ENCODE data around the gene PKHD1. TPM values are rescaled to one million over a fixed set of nuclear protein-coding genes. Genes with fewer than 3 reads are reported as not detected.

PKHD1 gene
- total RNA-seq, 2 donors from 2014 or later, result 33.3 to 53.4 TPM

- TF ChIP-seq POLR2A (IDR thresholded peaks at IDR 0.05), result no peak
- TF ChIP-seq, protein P1, sequence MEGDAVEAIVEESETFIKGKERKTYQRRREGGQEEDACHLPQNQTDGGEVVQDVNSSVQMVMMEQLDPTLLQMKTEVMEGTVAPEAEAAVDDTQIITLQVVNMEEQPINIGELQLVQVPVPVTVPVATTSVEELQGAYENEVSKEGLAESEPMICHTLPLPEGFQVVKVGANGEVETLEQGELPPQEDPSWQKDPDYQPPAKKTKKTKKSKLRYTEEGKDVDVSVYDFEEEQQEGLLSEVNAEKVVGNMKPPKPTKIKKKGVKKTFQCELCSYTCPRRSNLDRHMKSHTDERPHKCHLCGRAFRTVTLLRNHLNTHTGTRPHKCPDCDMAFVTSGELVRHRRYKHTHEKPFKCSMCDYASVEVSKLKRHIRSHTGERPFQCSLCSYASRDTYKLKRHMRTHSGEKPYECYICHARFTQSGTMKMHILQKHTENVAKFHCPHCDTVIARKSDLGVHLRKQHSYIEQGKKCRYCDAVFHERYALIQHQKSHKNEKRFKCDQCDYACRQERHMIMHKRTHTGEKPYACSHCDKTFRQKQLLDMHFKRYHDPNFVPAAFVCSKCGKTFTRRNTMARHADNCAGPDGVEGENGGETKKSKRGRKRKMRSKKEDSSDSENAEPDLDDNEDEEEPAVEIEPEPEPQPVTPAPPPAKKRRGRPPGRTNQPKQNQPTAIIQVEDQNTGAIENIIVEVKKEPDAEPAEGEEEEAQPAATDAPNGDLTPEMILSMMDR (IDR thresholded peaks at IDR 0.05), result no peak
- Histone ChIP-seq H3K4me3 (no peak overlapping the region), H3K27me3 (no peaks in the 10 kb centered on the region), H3K36me3 (replicated peaks in 1 of 2; ENCODE audit: insufficient read depth in 1 of 2, low read depth in 2 of 2) (no peaks in the 10 kb centered on the region), H3K9me3 (no peaks in the 10 kb centered on the region), H3K4me1 (no peaks in the 10 kb centered on the region), H3K27ac (no peak overlapping the region)
- intact Hi-C loops (cut with DNase I), result no loop called here
- DNase-seq (no peak), ATAC-seq (no peak)
- WGBS, 2 donors, result 59 to 60% methylated on average over 4 of the region's 4 CpGs
Observed at GRCh38 chr6:51839726-51840374, 247.6 kb downstream of the PKHD1 start.

DNA sequence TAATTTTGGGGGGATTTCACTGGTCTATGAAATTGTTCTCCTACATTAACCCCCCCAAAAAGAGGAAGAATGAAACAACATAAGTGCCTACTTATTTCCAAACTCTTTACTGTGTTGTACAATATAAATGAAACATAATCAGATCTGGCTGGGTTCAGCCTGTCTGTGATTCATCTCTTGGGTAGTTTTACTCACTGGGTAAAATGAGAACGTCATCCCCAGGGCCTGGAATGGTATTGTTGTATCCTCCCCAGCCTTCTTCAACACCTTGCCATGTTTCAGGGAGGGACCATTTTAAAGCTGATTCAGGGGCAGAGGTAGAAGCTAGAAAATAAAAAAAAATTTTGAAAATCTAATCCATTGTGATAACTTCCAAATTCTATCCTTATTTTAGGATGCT, 256.7 kb downstream of the PKHD1 start:
- Histone ChIP-seq H3K36me3 (replicated peaks in 1 of 2; ENCODE audit: insufficient read depth in 1 of 2, low read depth in 2 of 2) (no peaks in the 10 kb centered on the region), H3K27ac (no peak overlapping the region), H3K4me3 (no peak overlapping the region), H3K9me3 (no peaks in the 10 kb centered on the region), H3K27me3 (no peaks in the 10 kb centered on the region), H3K4me1 (no peaks in the 10 kb centered on the region)
- 57 to 62% methylated on average over 1 of the region's 1 CpG for WGBS, 2 donors
- TF ChIP-seq, protein P1 (IDR thresholded peaks at IDR 0.05), result no peak
- no peak for TF ChIP-seq POLR2A (IDR thresholded peaks at IDR 0.05)
- ATAC-seq (no peak), DNase-seq (no peak)
- intact Hi-C loops (cut with DNase I), result no loop called here

DNA sequence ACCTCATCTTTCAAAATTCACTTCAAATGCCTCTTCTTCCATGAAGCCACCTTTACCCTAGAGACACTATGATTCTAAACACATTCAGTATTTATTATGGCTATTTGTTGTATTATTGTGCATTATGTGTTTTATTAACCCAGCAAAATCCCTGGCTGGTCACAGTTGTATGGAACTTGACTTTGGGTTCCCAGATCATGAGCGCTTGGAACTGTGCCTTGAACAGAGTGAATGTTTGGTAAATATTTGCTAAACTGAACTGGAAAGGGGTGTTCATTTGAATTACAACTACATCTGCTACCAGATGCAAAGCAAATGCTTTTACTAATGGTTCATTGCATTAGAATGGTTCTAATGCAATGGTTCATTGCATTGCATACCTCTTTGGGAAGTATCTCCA, 259.8 kb downstream of the PKHD1 start:
- Histone ChIP-seq H3K4me3 (no peak overlapping the region), H3K27me3 (no peaks in the 10 kb centered on the region), H3K27ac (no peak overlapping the region), H3K36me3 (replicated peaks in 1 of 2; ENCODE audit: insufficient read depth in 1 of 2, low read depth in 2 of 2) (no peaks in the 10 kb centered on the region), H3K4me1 (no peaks in the 10 kb centered on the region), H3K9me3 (no peaks in the 10 kb centered on the region)
- ATAC-seq (no peak), DNase-seq (no peak)
- intact Hi-C loops (cut with DNase I), result no loop called here
- TF ChIP-seq POLR2A (IDR thresholded peaks at IDR 0.05), result no peak
- TF ChIP-seq, protein P1 (IDR thresholded peaks at IDR 0.05), result no peak
- 75 to 79% methylated on average over 1 of the region's 1 CpG for WGBS, 2 donors

DNA sequence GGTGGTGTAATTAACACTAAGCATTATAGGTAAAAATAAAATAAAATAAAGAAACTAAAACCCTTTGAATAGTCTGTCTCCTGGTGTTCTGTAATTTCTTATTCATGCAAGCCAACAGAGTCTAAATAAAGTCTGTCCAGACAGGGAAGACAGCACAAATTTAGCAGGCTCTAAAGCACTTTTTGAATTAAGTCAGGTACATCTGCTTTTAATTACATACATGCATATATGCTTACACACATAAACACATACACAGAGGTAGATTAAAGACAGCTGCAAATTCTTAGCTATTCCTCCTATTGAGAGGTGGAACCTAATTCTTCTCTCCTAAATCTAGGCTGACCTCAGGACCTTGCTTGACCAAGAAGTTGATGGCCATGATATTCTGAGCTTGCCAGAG, 262.5 kb downstream of the PKHD1 start:
- H3K36me3 ChIP-seq (replicated peaks in 1 of 2; ENCODE audit: insufficient read depth in 1 of 2, low read depth in 2 of 2), result no peaks in the 10 kb centered on the region
- ATAC-seq, result no peak
- no peaks in the 10 kb centered on the region for H3K4me1 ChIP-seq
- no peaks in the 10 kb centered on the region for H3K9me3 ChIP-seq
- intact Hi-C loops (cut with DNase I), result no loop called here
- DNase-seq, result no peak
- TF ChIP-seq, protein P1 (IDR thresholded peaks at IDR 0.05), result no peak
- no peak for TF ChIP-seq POLR2A (IDR thresholded peaks at IDR 0.05)
- no peaks in the 10 kb centered on the region for H3K27me3 ChIP-seq
- H3K4me3 ChIP-seq, result no peak overlapping the region
- H3K27ac ChIP-seq, result no peak overlapping the region

GRCh38 chr6:51820555-51820954, 266.9 kb downstream of the PKHD1 start:
- DNase-seq (no peak), ATAC-seq (no peak)
- TF ChIP-seq, protein P1 (IDR thresholded peaks at IDR 0.05), result no peak
- no peak for TF ChIP-seq POLR2A (IDR thresholded peaks at IDR 0.05)
- no peaks in the 10 kb centered on the region for H3K27me3 ChIP-seq
- H3K36me3 ChIP-seq (replicated peaks in 1 of 2; ENCODE audit: insufficient read depth in 1 of 2, low read depth in 2 of 2), result peaks cover 0 to 2% of the 10 kb centered on the region in 2 donors
- no peak overlapping the region for H3K4me3 ChIP-seq
- H3K4me1 ChIP-seq, result no peaks in the 10 kb centered on the region
- no peaks in the 10 kb centered on the region for H3K9me3 ChIP-seq
- intact Hi-C loops (cut with DNase I), result no loop called here
- H3K27ac ChIP-seq, result no peak overlapping the region

All from body of pancreas (tissue), 4 donors.